NT2/D1 (cell line): ENCODE measurements around the gene KCNQ1.

Source experiments
- DNase-seq: peaks from one replicate; pipeline ENCODE4 v3.0.0-alpha.2; 2011; ENCODE audit warnings: low read depth, low spot score
- H3K27me3 ChIP-seq: 2 replicates; pipeline ENCODE4 v1.6.0; 2011; ENCODE audit warnings: mild to moderate bottlenecking; ENCODE audit not compliant: insufficient read length, insufficient read depth
- H3K36me3 ChIP-seq: 2 replicates; pipeline ENCODE4 v1.6.1; 2011; ENCODE audit warnings: mild to moderate bottlenecking, low read length, mixed read lengths; ENCODE audit not compliant: insufficient read depth, insufficient read length
- H3K4me1 ChIP-seq: 2 replicates; pipeline ENCODE4 v1.5.1; 2011; ENCODE audit not compliant: insufficient read depth, insufficient read length
- H3K4me3 ChIP-seq: 2 replicates; pipeline ENCODE4 v1.5.1; 2011; ENCODE audit warnings: low read depth; ENCODE audit not compliant: insufficient read length
- H3K9ac ChIP-seq: 2 replicates; pipeline ENCODE4 v1.6.0; 2011; ENCODE audit warnings: low read depth; ENCODE audit not compliant: insufficient read length
- H3K9me3 ChIP-seq: 2 replicates; pipeline ENCODE4 v1.5.1; 2011; ENCODE audit warnings: mild to moderate bottlenecking, low read length; ENCODE audit not compliant: insufficient read depth
- SUZ12 ChIP-seq: IDR thresholded peaks from 2 replicates; pipeline ENCODE4 v1.6.1; 2011; ENCODE audit not compliant: insufficient read length, insufficient read depth; ENCODE audit errors: extremely low read depth
- YY1 ChIP-seq: IDR thresholded peaks from 2 replicates; pipeline ENCODE4 v1.6.1; 2011; ENCODE audit not compliant: insufficient read length, insufficient read depth
- ZNF274 ChIP-seq: IDR thresholded peaks from 2 replicates; pipeline ENCODE4 v1.6.1; 2011; ENCODE audit warnings: mild to moderate bottlenecking, low read depth, low read length

The KCNQ1 gene

GRCh38 chr11:2759228-2760195 is 314.7 kb downstream of the KCNQ1 start:
- Histone ChIP-seq H3K27me3 (peaks cover 26% of the 10 kb centered on the region), H3K9ac (no peak overlapping the region), H3K36me3 (no peaks in the 10 kb centered on the region), H3K4me3 (no peak overlapping the region), H3K4me1 (no peaks in the 10 kb centered on the region), H3K9me3 (peaks cover 8% of the 10 kb centered on the region)
- DNase-seq = no peak
- no peak for TF ChIP-seq YY1
- no peak for TF ChIP-seq ZNF274
- no peak for TF ChIP-seq SUZ12

- no peak for TF ChIP-seq YY1
- no peak for TF ChIP-seq SUZ12
- no peak for TF ChIP-seq ZNF274
- DNase-seq = no peak
- H3K4me3 ChIP-seq = no peak overlapping the region
Observed at GRCh38 chr11:2760196-2760871, 315.5 kb downstream of the KCNQ1 start.

GRCh38 chr11:2761131-2762030 is 316.6 kb downstream of the KCNQ1 start:
- Histone ChIP-seq H3K9me3 (peaks cover 7% of the 10 kb centered on the region), H3K36me3 (no peaks in the 10 kb centered on the region), H3K9ac (no peak overlapping the region), H3K27me3 (peaks cover 25% of the 10 kb centered on the region), H3K4me1 (no peaks in the 10 kb centered on the region), H3K4me3 (no peak overlapping the region)
- TF ChIP-seq YY1 (no peak), SUZ12 (no peak), ZNF274 (no peak)
- DNase-seq = no peak

More at GRCh38 chr11:2760196-2760871, 315.5 kb downstream of the KCNQ1 start:
- Histone ChIP-seq H3K9ac (no peak overlapping the region), H3K36me3 (no peaks in the 10 kb centered on the region), H3K4me1 (no peaks in the 10 kb centered on the region), H3K9me3 (peaks cover 8% of the 10 kb centered on the region), H3K27me3 (peaks cover 25% of the 10 kb centered on the region)

- Histone ChIP-seq H3K36me3 (no peaks in the 10 kb centered on the region), H3K9me3 (peaks cover 1% of the 10 kb centered on the region), H3K4me1 (no peaks in the 10 kb centered on the region), H3K9ac (no peak overlapping the region), H3K27me3 (peaks cover 27% of the 10 kb centered on the region), H3K4me3 (no peak overlapping the region)
- no peak for DNase-seq
- TF ChIP-seq ZNF274 (no peak), YY1 (no peak), SUZ12 (no peak)
Observed at GRCh38 chr11:2762031-2762380, 317.2 kb downstream of the KCNQ1 start.

GRCh38 chr11:2762451-2762850 is 317.6 kb downstream of the KCNQ1 start:
- Histone ChIP-seq H3K9me3 (no peaks in the 10 kb centered on the region), H3K36me3 (no peaks in the 10 kb centered on the region), H3K4me1 (no peaks in the 10 kb centered on the region), H3K4me3 (no peak overlapping the region), H3K9ac (no peak overlapping the region), H3K27me3 (peaks cover 31% of the 10 kb centered on the region)
- no peak for DNase-seq
- TF ChIP-seq YY1 (no peak), SUZ12 (no peak), ZNF274 (no peak)

GRCh38 chr11:2763984-2764383 is 319.2 kb downstream of the KCNQ1 start:
- no peak for TF ChIP-seq ZNF274
- no peak for TF ChIP-seq SUZ12
- TF ChIP-seq YY1 = no peak
- peaks cover 38% of the 10 kb centered on the region for H3K27me3 ChIP-seq
- no peak overlapping the region for H3K4me3 ChIP-seq
- H3K36me3 ChIP-seq = no peaks in the 10 kb centered on the region
- H3K9me3 ChIP-seq = no peaks in the 10 kb centered on the region
- no peak overlapping the region for H3K9ac ChIP-seq
- H3K4me1 ChIP-seq = no peaks in the 10 kb centered on the region
- no peak for DNase-seq

- Histone ChIP-seq H3K4me3 (no peak overlapping the region), H3K9ac (no peak overlapping the region), H3K36me3 (no peaks in the 10 kb centered on the region), H3K4me1 (peaks cover 5% of the 10 kb centered on the region), H3K9me3 (no peaks in the 10 kb centered on the region), H3K27me3 (peaks cover 33% of the 10 kb centered on the region)
- TF ChIP-seq YY1 (no peak), ZNF274 (no peak), SUZ12 (no peak)
- DNase-seq = no peak
Observed at GRCh38 chr11:2765491-2765890, 320.7 kb downstream of the KCNQ1 start.
